OCI-M1 (cell line): ENCODE results near the gene COQ8A.

ENCODE experiments used
- DNase-seq: peaks from one replicate; lab custom pipeline; 2025; lab: John Stamatoyannopoulos, UW

The COQ8A gene

DNA sequence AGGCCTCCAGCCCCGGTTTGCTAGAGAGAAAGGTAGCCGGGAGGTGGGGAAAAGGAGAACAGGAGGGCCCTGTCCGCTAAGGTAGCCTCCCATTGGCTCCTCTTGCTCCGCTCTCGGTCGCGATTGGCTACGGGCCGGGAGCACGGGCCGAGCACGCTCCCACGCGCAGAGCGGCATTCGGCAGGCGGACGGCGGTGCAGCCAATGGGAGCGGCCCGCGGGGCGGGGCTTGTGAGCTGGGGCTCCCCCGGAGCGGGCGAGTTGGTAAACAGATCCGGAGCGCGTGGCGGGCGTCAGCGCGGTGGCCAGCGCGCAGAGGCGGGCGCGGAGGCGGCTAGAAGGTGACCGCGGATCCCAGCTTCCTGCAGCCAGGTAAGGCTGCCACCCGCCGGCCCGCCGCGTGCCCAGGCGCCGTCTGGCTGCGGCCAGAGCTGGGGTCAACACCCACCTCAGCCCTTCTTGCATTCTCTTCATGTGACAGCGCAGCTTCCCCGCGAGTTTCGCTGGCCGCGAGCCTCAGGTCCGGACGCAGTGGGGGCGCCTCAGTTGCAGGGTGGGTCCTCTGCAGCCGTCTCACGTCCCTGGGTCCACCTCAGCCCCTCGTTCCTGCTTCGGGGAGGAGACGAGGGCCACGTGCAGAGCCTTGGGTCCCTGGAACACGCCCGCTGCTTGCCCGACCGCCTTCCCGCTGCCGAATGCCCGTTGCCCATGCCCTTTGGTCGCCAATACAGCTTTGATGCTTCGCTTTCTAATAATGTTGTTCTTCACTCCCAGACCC lies at the start of gene COQ8A:
Gene COQ8A, plus strand, starts transcription at position 266 of the 777 bp plus-strand sequence. CDS start 21,092 bp downstream, outside the sequence.
- peak; percentile 100 for DNase-seq

- DNase-seq = no peak
Measured at GRCh38 chr1:226890331-226891108, 49.6 kb upstream of the COQ8A start.

- no peak for DNase-seq
Measured at GRCh38 chr1:226891346-226891745, 48.7 kb upstream of the COQ8A start.

GRCh38 chr1:226891846-226892523 lies 48.1 kb upstream of the COQ8A start:
- no peak for DNase-seq

DNA sequence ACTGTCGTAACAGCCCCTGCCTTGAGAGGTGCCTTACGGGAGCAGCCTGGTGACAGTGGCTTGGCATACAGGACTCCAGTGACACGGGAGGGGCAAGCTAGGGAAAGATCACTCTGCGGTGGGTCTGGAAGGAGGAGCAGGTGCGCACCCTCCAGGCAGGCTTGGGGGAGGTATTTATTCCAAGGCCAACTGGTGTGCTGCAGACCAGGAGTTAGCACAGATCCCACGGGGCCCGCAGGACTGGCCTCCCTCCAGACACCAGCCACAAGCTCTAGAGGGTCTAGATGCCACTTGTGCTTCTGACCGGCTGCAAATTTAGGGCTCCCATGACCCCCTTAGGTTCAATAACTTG lies 47.6 kb upstream of the COQ8A start:
- no peak for DNase-seq

GRCh38 chr1:226893936-226894335 lies 46.2 kb upstream of the COQ8A start:
- DNase-seq = no peak

- no peak for DNase-seq
Measured at GRCh38 chr1:226894826-226895225, 45.3 kb upstream of the COQ8A start.

GRCh38 chr1:226895644-226896043 lies 44.5 kb upstream of the COQ8A start:
- no peak for DNase-seq

DNA sequence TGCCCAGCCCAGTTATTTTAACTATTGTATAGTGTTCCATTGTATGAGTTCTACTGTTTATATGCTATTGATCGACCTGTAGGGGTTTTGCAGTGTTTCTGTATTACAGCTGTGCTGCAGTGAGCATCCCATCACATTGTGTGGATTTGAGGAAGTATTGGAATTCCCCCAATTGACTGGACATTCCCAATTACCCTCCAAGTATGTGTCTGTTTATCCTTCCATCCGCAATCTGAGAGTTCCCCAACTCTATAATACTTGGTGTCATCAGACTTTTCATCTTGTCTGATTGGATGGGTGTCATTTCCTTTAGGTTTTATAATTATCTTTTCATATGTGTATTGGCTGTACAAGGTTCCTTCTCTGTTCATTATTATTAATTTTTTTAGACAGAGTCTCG lies 41.8 kb upstream of the COQ8A start:
- no peak for DNase-seq

DNA sequence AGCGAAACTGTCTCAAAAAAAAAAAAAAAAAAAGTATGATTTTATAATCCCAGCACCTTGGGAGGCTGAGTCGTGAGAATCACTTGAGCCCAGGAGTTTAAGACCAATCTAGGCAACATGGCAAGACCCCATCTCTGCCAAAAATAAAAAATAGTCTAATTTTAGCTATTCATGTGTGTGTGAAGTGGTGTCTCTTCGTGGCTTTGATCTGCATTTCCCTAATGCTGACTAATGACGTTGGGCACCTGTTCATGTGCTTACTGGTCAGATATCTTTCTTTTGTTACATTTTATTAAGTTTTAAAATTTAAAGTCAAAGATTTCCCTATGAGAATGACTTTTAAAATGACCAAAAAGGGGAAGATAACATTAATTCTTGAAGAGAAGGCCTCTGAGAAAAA lies 38.7 kb upstream of the COQ8A start:
- no peak for DNase-seq

- DNase-seq = no peak
Measured at GRCh38 chr1:226902601-226903000, 37.5 kb upstream of the COQ8A start.

DNA sequence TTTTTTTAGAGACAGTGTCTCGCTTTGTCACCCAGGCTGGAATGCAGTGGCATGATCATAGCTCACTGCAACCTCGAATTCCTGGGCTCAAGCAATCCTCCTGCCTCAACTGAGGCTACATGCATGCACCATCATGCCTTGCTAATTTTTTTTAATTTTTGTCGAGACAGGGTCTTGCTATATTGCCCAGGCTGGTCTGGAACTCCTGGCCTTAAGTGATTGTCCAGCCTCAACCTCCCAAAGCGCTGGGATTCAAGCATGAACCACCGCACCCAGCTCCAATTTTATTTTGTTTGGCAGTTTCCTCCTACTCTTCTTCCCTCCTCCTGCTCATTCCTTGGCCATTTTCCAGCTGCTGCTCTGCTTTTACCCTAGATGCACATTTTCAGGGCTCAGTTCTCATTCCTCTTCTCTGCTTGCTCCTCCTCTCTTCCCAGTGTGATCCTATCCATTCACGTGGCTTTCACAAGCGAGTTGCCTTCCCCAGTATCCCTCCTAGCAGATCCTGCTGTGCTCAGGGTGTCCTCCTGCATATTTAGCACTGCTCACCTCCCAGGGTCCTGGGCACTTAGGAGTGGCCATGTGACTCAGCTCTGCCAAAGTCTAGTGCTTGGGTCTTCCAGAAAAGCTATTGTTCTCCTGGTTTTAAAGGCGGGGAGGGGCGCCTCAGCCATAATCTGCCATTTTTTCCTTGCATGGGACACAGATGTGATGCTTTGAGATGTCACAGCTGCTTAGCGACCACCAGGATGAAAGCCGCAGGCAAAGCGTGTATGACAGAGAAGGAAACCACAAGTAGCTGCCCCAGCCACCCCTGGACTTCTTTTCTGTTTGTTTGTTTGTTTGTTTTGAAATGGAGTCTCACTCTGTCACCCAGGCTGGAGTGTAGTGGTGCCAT lies 36.0 kb upstream of the COQ8A start:
- no peak for DNase-seq

- DNase-seq = no peak
Measured at GRCh38 chr1:226904772-226905171, 35.3 kb upstream of the COQ8A start.

- DNase-seq = no peak
Measured at GRCh38 chr1:226908419-226908818, 31.7 kb upstream of the COQ8A start.

DNA sequence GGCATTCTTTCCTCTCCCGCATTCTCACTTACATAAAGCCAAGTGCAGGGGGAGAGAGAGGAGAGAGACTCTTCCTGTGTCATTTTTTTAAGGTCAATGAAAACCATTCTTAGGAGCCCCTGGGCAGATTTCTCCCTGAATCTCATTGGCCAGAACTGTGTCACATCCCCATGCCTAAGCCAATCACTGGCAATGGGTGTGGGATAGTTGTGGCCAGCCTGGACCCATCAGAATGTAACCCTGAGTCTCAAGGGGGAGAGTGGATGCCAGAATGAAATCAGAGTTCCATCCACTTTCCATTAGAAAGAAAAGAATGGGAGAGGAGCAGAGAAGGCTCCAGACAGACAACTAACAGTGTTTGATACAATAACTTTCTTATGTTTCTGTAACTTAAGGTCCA lies 31.2 kb upstream of the COQ8A start:
- DNase-seq = no peak

DNA sequence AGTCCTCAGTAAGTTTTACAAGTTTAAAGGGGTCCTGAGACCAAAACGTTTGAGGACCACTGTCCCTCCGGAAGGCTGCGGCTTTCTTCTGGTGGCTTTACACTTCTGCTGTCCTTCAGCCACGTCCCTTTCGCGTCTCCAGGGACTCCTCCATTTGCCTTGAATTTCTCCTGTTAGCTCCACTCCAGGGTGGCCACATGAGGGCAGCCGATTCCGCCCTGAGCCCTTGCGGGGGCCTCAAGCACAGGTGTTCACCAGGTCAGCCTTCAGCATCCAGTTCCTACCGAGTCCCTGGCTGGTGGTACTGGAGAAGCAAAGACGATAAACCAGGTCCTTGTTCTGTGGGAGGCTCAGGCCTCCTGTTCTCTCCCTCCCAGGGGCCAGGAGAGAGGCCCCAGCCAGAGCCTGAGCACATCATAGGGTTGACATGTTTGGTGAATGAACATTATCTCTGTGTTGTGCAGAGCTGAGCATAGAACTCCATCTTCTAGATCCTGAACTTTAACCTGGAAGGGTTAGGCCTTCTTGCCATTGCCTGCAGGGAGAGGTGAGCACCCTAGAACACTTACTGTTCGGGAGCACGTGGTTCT lies 27.4 kb upstream of the COQ8A start:
- DNase-seq = no peak

DNA sequence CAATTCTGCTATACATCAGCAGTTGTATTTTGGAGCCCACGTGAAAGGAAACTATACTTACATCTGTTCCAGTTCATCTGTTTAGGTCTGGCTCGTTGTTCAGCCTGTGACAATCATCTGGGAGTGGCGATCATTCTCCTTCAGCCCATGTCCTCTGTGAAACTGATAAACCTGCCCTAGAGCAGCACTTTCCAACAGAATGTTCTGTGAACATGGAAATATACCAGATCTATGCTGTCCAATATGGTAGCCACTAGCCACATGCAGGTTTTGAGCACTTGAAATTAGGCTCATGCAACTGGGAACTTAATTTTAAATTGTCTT lies 24.5 kb upstream of the COQ8A start:
- DNase-seq = no peak

GRCh38 chr1:226916497-226916896 lies 23.6 kb upstream of the COQ8A start:
- DNase-seq = no peak

- no peak for DNase-seq
Measured at GRCh38 chr1:226919587-226919986, 20.5 kb upstream of the COQ8A start.

DNA sequence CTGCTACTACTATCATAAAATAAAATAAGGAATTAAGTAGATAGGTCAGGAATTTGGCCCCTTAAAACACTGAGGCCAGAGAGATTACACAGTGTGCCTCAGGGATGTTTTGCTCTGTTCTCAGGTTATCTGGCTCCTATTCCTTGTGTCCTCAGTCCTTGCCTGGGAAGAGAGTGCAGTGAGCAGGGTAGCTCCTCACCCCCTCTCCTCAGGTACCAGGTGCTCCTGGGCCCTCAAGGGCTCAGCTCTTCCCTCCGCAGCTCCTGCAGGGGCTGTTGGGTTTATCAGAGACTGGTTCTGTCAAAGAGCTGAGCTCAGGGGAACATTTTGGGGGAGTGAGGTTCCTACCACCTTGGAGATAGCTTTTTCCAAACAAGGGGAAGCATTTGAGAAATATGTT lies 20.1 kb upstream of the COQ8A start:
- no peak for DNase-seq

- DNase-seq = no peak
Measured at GRCh38 chr1:226920446-226920894, 19.6 kb upstream of the COQ8A start.

DNA sequence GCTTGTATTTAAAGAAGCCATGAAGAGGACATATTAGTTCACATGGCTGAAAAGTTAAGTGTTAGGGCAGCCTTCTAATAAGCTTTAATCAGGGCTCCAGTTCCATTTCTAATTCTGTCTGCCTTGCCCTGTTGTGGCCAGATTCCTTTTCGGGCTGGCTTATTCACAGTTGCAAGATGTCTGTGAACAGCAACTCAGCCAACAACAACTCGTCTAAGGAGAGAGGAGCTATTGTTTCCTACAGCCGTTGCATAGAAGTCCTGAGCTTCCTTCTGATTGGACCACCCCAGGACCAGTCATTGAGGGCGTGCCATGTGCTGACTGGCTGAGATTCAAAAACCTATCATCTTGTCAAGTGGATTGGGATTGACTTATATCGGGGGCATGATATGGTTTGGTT lies 18.6 kb upstream of the COQ8A start:
- no peak for DNase-seq
